Prostate gland (tissue), 2 donors: ENCODE results near the gene NECTIN1. TPM values are rescaled to one million over a fixed set of nuclear protein-coding genes. Genes with fewer than 3 reads are reported as not detected.
A peak's percentile ranks its signal among the peaks of the same experiment; 100 is the strongest.

Experiments
- DNase-seq: peaks from one replicate; pipeline ENCODE4 v3.0.0-alpha.2; 2019; ENCODE audit warnings: low spot score
- H3K27ac ChIP-seq, 2 donors: fragments of 200-600 bp; sonication (generic); 2 replicates each; pipeline ENCODE4 v1.5.1; 2017 to 2019
- H3K27me3 ChIP-seq: fragments of 200-600 bp; sonication (generic); replicated peaks from 2 replicates; pipeline ENCODE4 v1.5.1; 2019; ENCODE audit not compliant: insufficient read depth
- H3K36me3 ChIP-seq, 2 donors: fragments of 200-600 bp; sonication (generic); 1 replicate in 1 of 2; 2 replicates in 1 of 2; pipeline versions ENCODE4 v1.5.1 to v1.8.1; 2017 to 2019
- H3K4me1 ChIP-seq: fragments of 200-600 bp; sonication (generic); replicated peaks from 2 replicates; pipeline ENCODE4 v1.5.1; 2019
- H3K4me3 ChIP-seq, 2 donors: fragments of 200-600 bp; sonication (generic); 2 replicates each; pipeline ENCODE4 v1.5.1; 2017 to 2019
- H3K9me3 ChIP-seq: fragments of 200-600 bp; sonication (generic); 2 replicates; pipeline ENCODE4 v1.5.1; 2017
- CTCF ChIP-seq, 4 experiments: fragments of 200-600 bp in 2 of 4; fragments of 450-650 bp in 2 of 4; sonication (generic) in 2 of 4; IDR thresholded peaks; 1 replicate in 3 of 4; 2 replicates in 1 of 4; pipeline ENCODE4 v1.5.1; 2016 to 2019; ENCODE audit warnings: antibody characterized with exemption in 4 of 4, mild to moderate bottlenecking in 2 of 4, moderate library complexity in 2 of 4
- POLR2A ChIP-seq: fragments of 450-650 bp; IDR thresholded peaks from one replicate; pipeline ENCODE4 v1.6.1; 2016; ENCODE audit warnings: antibody characterized with exemption, mild to moderate bottlenecking
- POLR2AphosphoS5 ChIP-seq: sonication (generic); formaldehyde crosslinking; IDR thresholded peaks from one replicate; pipeline ENCODE4 v1.6.1; 2017; ENCODE audit warnings: antibody characterized with exemption
- WGBS: methylation state at CpG from one replicate; pipeline ENCODE4 v1.1.5; 2018; 5-methylcytosine and 5-hydroxymethylcytosine counted together
- intact Hi-C: fragments of 100-400 bp; cut with DNase I; formaldehyde crosslinking; loops from one replicate; pipeline ENCODE4 v1.14.2; 2022
- total RNA-seq, 2 donors: library from RNA; depleted of rRNA; stranded (reverse); fragments of >200 nt; gene quantifications; one replicate each; pipeline ENCODE4 v1.1.0, GENCODE V29; 2016

NECTIN1 gene
- total RNA-seq, 2 donors from 2014 or later: 18.7 to 28.2 TPM

- no peaks in the 10 kb centered on the region for H3K36me3 ChIP-seq
- H3K9me3 ChIP-seq: no peaks in the 10 kb centered on the region
- no peak overlapping the region for H3K4me3 ChIP-seq
- no peak overlapping the region for H3K27ac ChIP-seq
- TF ChIP-seq POLR2A: no peak
- no peak for TF ChIP-seq CTCF (IDR thresholded peaks at IDR 0.05)
- no peak for TF ChIP-seq POLR2AphosphoS5
- no peaks in the 10 kb centered on the region for H3K27me3 ChIP-seq
- WGBS: 70% methylated on average over 9 of the region's 9 CpGs
- intact Hi-C loops: no loop called here
- no peak for DNase-seq
- peaks cover 4% of the 10 kb centered on the region for H3K4me1 ChIP-seq
Observed at GRCh38 chr11:119705362-119705761, 23.6 kb downstream of the NECTIN1 start.

- WGBS: 76% methylated on average over 2 of the region's 2 CpGs
Observed at GRCh38 chr11:119704849-119705248, 24.2 kb downstream of the NECTIN1 start.

DNA sequence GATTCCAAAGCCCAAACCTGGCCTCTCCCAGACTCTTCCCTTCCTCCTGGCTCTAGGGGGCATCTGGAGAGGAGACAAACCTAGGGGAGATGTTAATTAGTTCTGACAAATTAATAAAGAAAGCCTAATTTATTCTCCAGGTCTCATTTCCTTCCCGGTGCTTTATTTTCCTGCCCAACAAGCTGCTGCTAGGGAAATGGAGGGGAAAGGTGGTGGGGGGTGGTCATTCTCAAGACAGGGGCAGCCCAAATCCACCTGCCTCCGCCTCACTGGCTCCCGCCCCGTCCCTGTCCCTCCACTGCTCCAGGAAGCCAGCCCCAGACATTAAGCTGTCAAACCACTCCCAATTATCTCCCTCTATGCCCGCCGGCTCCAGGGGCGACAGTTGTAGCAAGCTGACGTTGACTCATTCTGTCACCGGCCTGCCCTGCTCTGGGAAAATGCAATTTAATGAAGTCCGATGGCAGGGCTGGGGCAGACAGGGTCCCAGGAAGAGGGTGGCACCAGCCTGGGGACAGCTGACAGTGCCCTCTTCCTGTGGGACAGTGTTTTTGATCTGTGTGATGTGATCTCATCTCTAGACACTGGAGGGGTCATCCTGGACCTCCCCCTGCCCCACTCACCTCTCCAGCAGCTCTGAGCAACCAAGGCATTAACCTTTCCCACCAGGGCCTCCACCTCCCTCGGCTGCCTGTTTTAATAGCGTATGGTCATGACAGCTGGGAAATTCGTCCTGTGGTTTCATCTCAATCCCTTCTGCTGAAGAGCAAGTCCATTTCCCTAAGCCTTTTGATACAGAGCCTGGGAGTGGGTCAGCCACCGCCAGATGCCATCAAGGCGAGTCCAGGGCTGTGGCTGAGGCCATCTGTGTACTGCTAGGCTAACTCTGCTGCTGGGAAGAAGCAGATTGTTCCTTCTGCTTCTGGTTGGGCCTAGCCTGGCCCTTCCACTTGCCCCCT is 27.1 kb downstream of the NECTIN1 start:
- Histone ChIP-seq H3K27ac (peak overlapping the region in 1 of 2 donors; percentile 20), H3K4me3 (no peak overlapping the region), H3K36me3 (no peaks in the 10 kb centered on the region), H3K27me3 (no peaks in the 10 kb centered on the region), H3K4me1 (peaks cover 4% of the 10 kb centered on the region), H3K9me3 (no peaks in the 10 kb centered on the region)
- intact Hi-C loops: no loop called here
- TF ChIP-seq POLR2A (peak; percentile 20), POLR2AphosphoS5 (no peak), CTCF (IDR thresholded peaks at IDR 0.05) (no peak)
- no peak for DNase-seq
- 63% methylated on average over 15 of the region's 15 CpGs for WGBS

More at GRCh38 chr11:119704849-119705248, 24.2 kb downstream of the NECTIN1 start:
- intact Hi-C loops: no loop called here
- no peak for DNase-seq
- TF ChIP-seq POLR2AphosphoS5 (no peak), CTCF (IDR thresholded peaks at IDR 0.05) (no peak), POLR2A (no peak)
- Histone ChIP-seq H3K36me3 (no peaks in the 10 kb centered on the region), H3K4me3 (no peak overlapping the region), H3K4me1 (peaks cover 4% of the 10 kb centered on the region), H3K27me3 (no peaks in the 10 kb centered on the region), H3K9me3 (no peaks in the 10 kb centered on the region), H3K27ac (no peak overlapping the region)

GRCh38 chr11:119700536-119701346 is 28.3 kb downstream of the NECTIN1 start:
- Histone ChIP-seq H3K27ac (no peak overlapping the region), H3K9me3 (no peaks in the 10 kb centered on the region), H3K27me3 (no peaks in the 10 kb centered on the region), H3K4me3 (no peak overlapping the region), H3K36me3 (no peaks in the 10 kb centered on the region), H3K4me1 (no peaks in the 10 kb centered on the region)
- intact Hi-C loops: no loop called here
- no peak for TF ChIP-seq POLR2A
- no peak for TF ChIP-seq POLR2AphosphoS5
- TF ChIP-seq CTCF (IDR thresholded peaks at IDR 0.05): no peak
- 87% methylated on average over 13 of the region's 13 CpGs for WGBS
- no peak for DNase-seq
